Muscle of leg (tissue), 11 donors: ENCODE results near the gene NEU3. TPM values are rescaled to one million over a fixed set of nuclear protein-coding genes. Genes with fewer than 3 reads are reported as not detected.

Source experiments
- DNase-seq: peaks from one replicate; pipeline ENCODE4 v3.0.0; 2013
- H3K27ac ChIP-seq: one replicate; pipeline ENCODE4 v1.5.1; 2013; ENCODE audit warnings: mild to moderate bottlenecking, low read length, control low read depth
- H3K27me3 ChIP-seq: one replicate; pipeline ENCODE4 v1.6.1; 2013; ENCODE audit warnings: low read length; ENCODE audit not compliant: control insufficient read depth, insufficient read depth
- H3K36me3 ChIP-seq: one replicate; pipeline ENCODE4 v1.6.1; 2013; ENCODE audit warnings: low read length; ENCODE audit not compliant: control insufficient read depth, insufficient read depth
- H3K4me1 ChIP-seq: one replicate; pipeline ENCODE4 v1.6.1; 2013; ENCODE audit warnings: low read length; ENCODE audit not compliant: control insufficient read depth, insufficient read depth
- H3K4me3 ChIP-seq: one replicate; pipeline ENCODE4 v1.5.1; 2013; ENCODE audit warnings: low read length, control low read depth
- H3K9me3 ChIP-seq: replicated peaks from 2 replicates; pipeline ENCODE4 v1.6.1; 2013; ENCODE audit warnings: low read depth, low read length; ENCODE audit not compliant: control insufficient read depth
- WGBS: methylation state at CpG from one replicate; pipeline ENCODE4 v1.1.5; 2013; ENCODE audit warnings: missing lambda C conversion rate; ENCODE audit not compliant: insufficient coverage; 5-methylcytosine and 5-hydroxymethylcytosine counted together
- polyA plus RNA-seq, 8 donors: library from polyadenylated mRNA; unstranded; fragments of 120-200 nt; gene quantifications; one replicate each; pipeline versions ENCODE4 v1.2.1 to v1.2.3, GENCODE V29; 2013; ENCODE audit warnings: inconsistent platforms in 1 of 8, low replicate concordance in 1 of 8; ENCODE audit not compliant: insufficient read length in 8 of 8, insufficient read depth in 1 of 8
- total RNA-seq: library from RNA; stranded (reverse); fragments of 120-200 nt; gene quantifications from one replicate; pipeline ENCODE4 v1.2.4, GENCODE V29; 2013

Gene NEU3
- total and polyA plus RNA-seq, 9 donors: 8.4 to 20.5 (median 12.9) TPM

GRCh38 chr11:75050516-75050915 is 61.8 kb downstream of the NEU3 start:
- DNase-seq: no peak
- WGBS: 91% methylated on average over 3 of the region's 4 CpGs
- no peaks in the 10 kb centered on the region for H3K4me1 ChIP-seq
- no peaks in the 10 kb centered on the region for H3K9me3 ChIP-seq
- H3K27me3 ChIP-seq: no peaks in the 10 kb centered on the region
- H3K27ac ChIP-seq: no peak overlapping the region
- H3K36me3 ChIP-seq: no peaks in the 10 kb centered on the region
- no peak overlapping the region for H3K4me3 ChIP-seq

GRCh38 chr11:75051043-75051442 is 62.3 kb downstream of the NEU3 start:
- no peak for DNase-seq
- H3K9me3 ChIP-seq: no peaks in the 10 kb centered on the region
- no peaks in the 10 kb centered on the region for H3K4me1 ChIP-seq
- no peak overlapping the region for H3K27ac ChIP-seq
- no peaks in the 10 kb centered on the region for H3K27me3 ChIP-seq
- no peak overlapping the region for H3K4me3 ChIP-seq
- no peaks in the 10 kb centered on the region for H3K36me3 ChIP-seq
- 90% methylated on average over 4 of the region's 5 CpGs for WGBS

- no peak overlapping the region for H3K27ac ChIP-seq
- no peaks in the 10 kb centered on the region for H3K9me3 ChIP-seq
- no peaks in the 10 kb centered on the region for H3K27me3 ChIP-seq
- no peak for DNase-seq
- no peaks in the 10 kb centered on the region for H3K4me1 ChIP-seq
- WGBS: no CpG with 5 or more reads among the region's 1 CpG
- no peak overlapping the region for H3K4me3 ChIP-seq
- H3K36me3 ChIP-seq: no peaks in the 10 kb centered on the region
These were observed 63.7 kb downstream of the NEU3 start for GRCh38 chr11:75052457-75052856.

GRCh38 chr11:75055511-75055910 is 66.8 kb downstream of the NEU3 start:
- Histone ChIP-seq H3K4me1 (no peaks in the 10 kb centered on the region), H3K4me3 (no peak overlapping the region), H3K9me3 (no peaks in the 10 kb centered on the region), H3K36me3 (no peaks in the 10 kb centered on the region), H3K27me3 (no peaks in the 10 kb centered on the region), H3K27ac (no peak overlapping the region)
- no CpG with 5 or more reads among the region's 6 CpGs for WGBS
- DNase-seq: no peak

GRCh38 chr11:75056814-75057213 is 68.1 kb downstream of the NEU3 start:
- H3K27me3 ChIP-seq: no peaks in the 10 kb centered on the region
- no peaks in the 10 kb centered on the region for H3K36me3 ChIP-seq
- H3K9me3 ChIP-seq: no peaks in the 10 kb centered on the region
- no peak for DNase-seq
- H3K4me3 ChIP-seq: no peak overlapping the region
- no peak overlapping the region for H3K27ac ChIP-seq
- no CpG with 5 or more reads among the region's 3 CpGs for WGBS
- H3K4me1 ChIP-seq: no peaks in the 10 kb centered on the region

- Histone ChIP-seq H3K27me3 (no peaks in the 10 kb centered on the region), H3K9me3 (no peaks in the 10 kb centered on the region), H3K27ac (no peak overlapping the region), H3K4me1 (no peaks in the 10 kb centered on the region), H3K4me3 (no peak overlapping the region), H3K36me3 (no peaks in the 10 kb centered on the region)
- DNase-seq: no peak
These were observed 70.6 kb downstream of the NEU3 start for GRCh38 chr11:75059299-75059698.

GRCh38 chr11:75063741-75064314 is 75.1 kb downstream of the NEU3 start:
- Histone ChIP-seq H3K4me1 (no peaks in the 10 kb centered on the region), H3K36me3 (no peaks in the 10 kb centered on the region), H3K4me3 (no peak overlapping the region), H3K27me3 (peaks cover 3% of the 10 kb centered on the region), H3K9me3 (no peaks in the 10 kb centered on the region), H3K27ac (no peak overlapping the region)
- no peak for DNase-seq
- no CpG with 5 or more reads among the region's 3 CpGs for WGBS

- no peaks in the 10 kb centered on the region for H3K9me3 ChIP-seq
- H3K4me3 ChIP-seq: no peak overlapping the region
- H3K27me3 ChIP-seq: peaks cover 3% of the 10 kb centered on the region
- no peaks in the 10 kb centered on the region for H3K36me3 ChIP-seq
- 86% methylated on average over 4 of the region's 7 CpGs for WGBS
- H3K27ac ChIP-seq: no peak overlapping the region
- DNase-seq: no peak
- H3K4me1 ChIP-seq: no peaks in the 10 kb centered on the region
These were observed 77.3 kb downstream of the NEU3 start for GRCh38 chr11:75066061-75066460.

Other genes starting within 250 kb of the NEU3 start
- 15.3 TPM for gene RNF169, start 240.1 kb upstream of the NEU3 start, total RNA-seq
- gene RNF169, start 240.1 kb upstream of the NEU3 start, polyA plus RNA-seq: 10 to 100 TPM in 6 of 8 donors, 1 to 10 TPM in 2; 7.4 to 14.4 (median 11.3) TPM
- 7.2 TPM for gene XRRA1, start 39.8 kb upstream of the NEU3 start, total RNA-seq
- gene XRRA1, start 39.8 kb upstream of the NEU3 start, polyA plus RNA-seq: 10 to 100 TPM in 2 of 8 donors, 1 to 10 TPM in 6; 4.1 to 13.3 (median 8.7) TPM
- gene SPCS2, start 39.7 kb upstream of the NEU3 start, total RNA-seq: 17.7 TPM
- 100 to 1,000 TPM in 6 of 8 donors, 10 to 100 TPM in 2; 86.8 to 144 (median 107) TPM for gene SPCS2, start 39.7 kb upstream of the NEU3 start, polyA plus RNA-seq
- gene OR2AT4, start 107.9 kb downstream of the NEU3 start, total RNA-seq: not detected
- gene OR2AT4, start 107.9 kb downstream of the NEU3 start, polyA plus RNA-seq: under 1 TPM in 7 of 8 donors, not detected in 1; 0.03 to 0.36 (median 0.03) TPM
- gene SLCO2B1, start 162.2 kb downstream of the NEU3 start, total RNA-seq: 8.2 TPM
- gene SLCO2B1, start 162.2 kb downstream of the NEU3 start, polyA plus RNA-seq: 10 to 100 TPM in 7 of 8 donors, 1 to 10 TPM in 1; 10.0 to 19.3 (median 13.0) TPM